Loucy (cell line): ENCODE measurements around the gene HERC5.

Experiments
- H2AFZ ChIP-seq: fragments of 200-600 bp; sonication (generic); 2 replicates; pipeline ENCODE4 v1.6.0; 2016; ENCODE audit warnings: antibody characterized with exemption, mild to moderate bottlenecking, low read length, moderate library complexity
- H3F3A ChIP-seq: fragments of 200-600 bp; 2 replicates; pipeline ENCODE4 v1.6.0; 2016; ENCODE audit warnings: antibody characterized with exemption, low read depth, mild to moderate bottlenecking
- H3K27me3 ChIP-seq: fragments of 200-600 bp; sonication (generic); 2 replicates; pipeline ENCODE4 v1.6.1; 2014; ENCODE audit warnings: low read length, mild to moderate bottlenecking; ENCODE audit not compliant: insufficient read depth, poor library complexity, severe bottlenecking
- H3K36me3 ChIP-seq: fragments of 200-600 bp; sonication (generic); 2 replicates; pipeline ENCODE4 v1.6.1; 2016; ENCODE audit warnings: low read length; ENCODE audit not compliant: insufficient read depth
- H3K4me1 ChIP-seq: fragments of 200-600 bp; sonication (generic); 2 replicates; pipeline ENCODE4 v1.5.1; 2014; ENCODE audit warnings: low read length, mild to moderate bottlenecking; ENCODE audit not compliant: insufficient read depth, poor library complexity, severe bottlenecking
- H3K4me2 ChIP-seq: fragments of 200-600 bp; sonication (generic); 2 replicates; pipeline ENCODE4 v1.6.0; 2014; ENCODE audit warnings: antibody characterized with exemption, low read length, low read depth, mild to moderate bottlenecking; ENCODE audit not compliant: poor library complexity, severe bottlenecking
- H3K4me3 ChIP-seq: fragments of 200-600 bp; sonication (generic); 2 replicates; pipeline ENCODE4 v1.5.1; 2014; ENCODE audit warnings: low read length, mild to moderate bottlenecking, mixed read lengths; ENCODE audit not compliant: poor library complexity, severe bottlenecking
- H3K79me2 ChIP-seq: fragments of 200-600 bp; sonication (generic); 2 replicates; pipeline ENCODE4 v1.6.1; 2014; ENCODE audit warnings: low read length; ENCODE audit not compliant: insufficient read depth
- H3K9ac ChIP-seq: fragments of 200-600 bp; sonication (generic); 2 replicates; pipeline ENCODE4 v1.6.0; 2014; ENCODE audit warnings: mild to moderate bottlenecking, low read depth, low read length, moderate library complexity; ENCODE audit not compliant: poor library complexity, severe bottlenecking
- H3K9me2 ChIP-seq: fragments of 200-600 bp; sonication (generic); replicated peaks from 2 replicates; pipeline ENCODE4 v1.6.1; 2016; ENCODE audit warnings: low read depth, low read length, mixed read lengths
- H3K9me3 ChIP-seq: fragments of 200-600 bp; sonication (generic); 2 replicates; pipeline ENCODE4 v1.6.1; 2014; ENCODE audit warnings: mild to moderate bottlenecking, antibody characterized with exemption, low read length, low read depth; ENCODE audit not compliant: insufficient read depth
- H4K20me1 ChIP-seq: fragments of 200-600 bp; sonication (generic); 2 replicates; pipeline ENCODE4 v1.6.0; 2014; ENCODE audit warnings: antibody characterized with exemption, low read length, mild to moderate bottlenecking; ENCODE audit not compliant: insufficient read depth, poor library complexity, severe bottlenecking
- EZH2phosphoT487 ChIP-seq: fragments of 200-600 bp; IDR thresholded peaks from 2 replicates; pipeline ENCODE4 v1.6.1; 2018; ENCODE audit warnings: antibody characterized with exemption, mild to moderate bottlenecking, moderate library complexity, borderline replicate concordance
- TF ChIP-seq, protein P1 (sequence below): fragments of 200-600 bp; sonication (generic); conservative IDR thresholded peaks from 2 replicates; pipeline ENCODE4 v1.5.1; 2014; ENCODE audit warnings: mild to moderate bottlenecking, antibody characterized with exemption, low read length

HERC5 gene

GRCh38 chr4:88478247-88478646, 21.3 kb downstream of the HERC5 start:
- H3K27me3 ChIP-seq = no peaks in the 10 kb centered on the region
- TF ChIP-seq EZH2phosphoT487 = no peak
- TF ChIP-seq, protein P1, sequence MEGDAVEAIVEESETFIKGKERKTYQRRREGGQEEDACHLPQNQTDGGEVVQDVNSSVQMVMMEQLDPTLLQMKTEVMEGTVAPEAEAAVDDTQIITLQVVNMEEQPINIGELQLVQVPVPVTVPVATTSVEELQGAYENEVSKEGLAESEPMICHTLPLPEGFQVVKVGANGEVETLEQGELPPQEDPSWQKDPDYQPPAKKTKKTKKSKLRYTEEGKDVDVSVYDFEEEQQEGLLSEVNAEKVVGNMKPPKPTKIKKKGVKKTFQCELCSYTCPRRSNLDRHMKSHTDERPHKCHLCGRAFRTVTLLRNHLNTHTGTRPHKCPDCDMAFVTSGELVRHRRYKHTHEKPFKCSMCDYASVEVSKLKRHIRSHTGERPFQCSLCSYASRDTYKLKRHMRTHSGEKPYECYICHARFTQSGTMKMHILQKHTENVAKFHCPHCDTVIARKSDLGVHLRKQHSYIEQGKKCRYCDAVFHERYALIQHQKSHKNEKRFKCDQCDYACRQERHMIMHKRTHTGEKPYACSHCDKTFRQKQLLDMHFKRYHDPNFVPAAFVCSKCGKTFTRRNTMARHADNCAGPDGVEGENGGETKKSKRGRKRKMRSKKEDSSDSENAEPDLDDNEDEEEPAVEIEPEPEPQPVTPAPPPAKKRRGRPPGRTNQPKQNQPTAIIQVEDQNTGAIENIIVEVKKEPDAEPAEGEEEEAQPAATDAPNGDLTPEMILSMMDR = no peak
- H3K9me2 ChIP-seq = no peaks in the 10 kb centered on the region
- no peaks in the 10 kb centered on the region for H3K9me3 ChIP-seq
- no peaks in the 10 kb centered on the region for H4K20me1 ChIP-seq
- H3K36me3 ChIP-seq = peaks cover 5% of the 10 kb centered on the region; the same call in 1 of the 2 replicates
- no peak overlapping the region for H3K4me2 ChIP-seq
- H3K4me1 ChIP-seq = no peaks in the 10 kb centered on the region
- H2AFZ ChIP-seq = no peak overlapping the region
- H3K9ac ChIP-seq = no peak overlapping the region
- H3K4me3 ChIP-seq = no peak overlapping the region
- no peaks in the 10 kb centered on the region for H3F3A ChIP-seq
- no peaks in the 10 kb centered on the region for H3K79me2 ChIP-seq

DNA sequence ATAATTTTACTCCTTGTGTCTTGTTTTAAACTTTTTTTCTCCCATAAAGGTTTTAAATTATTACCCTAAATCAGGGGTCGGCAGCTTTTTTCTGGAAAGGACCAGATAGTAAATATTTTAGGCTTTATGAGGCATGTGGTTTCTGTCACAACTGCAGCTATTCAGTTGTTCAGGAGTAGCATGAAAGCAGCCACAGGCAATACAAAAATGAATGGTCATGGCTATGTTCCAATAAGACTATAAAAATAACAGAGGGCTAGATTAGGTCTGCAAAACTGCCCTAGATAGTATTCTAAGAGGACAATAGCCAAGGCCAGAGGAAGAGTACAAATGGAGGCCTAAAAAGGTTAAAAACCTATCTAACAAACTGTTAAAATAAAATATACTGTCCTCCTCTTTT, 24.6 kb downstream of the HERC5 start:
- TF ChIP-seq, protein P1 = no peak
- TF ChIP-seq EZH2phosphoT487 = no peak
- H3K9me3 ChIP-seq = no peaks in the 10 kb centered on the region
- H3K9me2 ChIP-seq = no peaks in the 10 kb centered on the region
- no peaks in the 10 kb centered on the region for H3K79me2 ChIP-seq
- no peaks in the 10 kb centered on the region for H3K4me1 ChIP-seq
- H3K27me3 ChIP-seq = no peaks in the 10 kb centered on the region
- H3K36me3 ChIP-seq = peaks cover 2% of the 10 kb centered on the region; the same call in 1 of the 2 replicates
- H3K4me3 ChIP-seq = no peak overlapping the region
- H3K4me2 ChIP-seq = no peak overlapping the region
- H3F3A ChIP-seq = no peaks in the 10 kb centered on the region
- H4K20me1 ChIP-seq = no peaks in the 10 kb centered on the region
- H3K9ac ChIP-seq = no peak overlapping the region
- H2AFZ ChIP-seq = no peak overlapping the region

DNA sequence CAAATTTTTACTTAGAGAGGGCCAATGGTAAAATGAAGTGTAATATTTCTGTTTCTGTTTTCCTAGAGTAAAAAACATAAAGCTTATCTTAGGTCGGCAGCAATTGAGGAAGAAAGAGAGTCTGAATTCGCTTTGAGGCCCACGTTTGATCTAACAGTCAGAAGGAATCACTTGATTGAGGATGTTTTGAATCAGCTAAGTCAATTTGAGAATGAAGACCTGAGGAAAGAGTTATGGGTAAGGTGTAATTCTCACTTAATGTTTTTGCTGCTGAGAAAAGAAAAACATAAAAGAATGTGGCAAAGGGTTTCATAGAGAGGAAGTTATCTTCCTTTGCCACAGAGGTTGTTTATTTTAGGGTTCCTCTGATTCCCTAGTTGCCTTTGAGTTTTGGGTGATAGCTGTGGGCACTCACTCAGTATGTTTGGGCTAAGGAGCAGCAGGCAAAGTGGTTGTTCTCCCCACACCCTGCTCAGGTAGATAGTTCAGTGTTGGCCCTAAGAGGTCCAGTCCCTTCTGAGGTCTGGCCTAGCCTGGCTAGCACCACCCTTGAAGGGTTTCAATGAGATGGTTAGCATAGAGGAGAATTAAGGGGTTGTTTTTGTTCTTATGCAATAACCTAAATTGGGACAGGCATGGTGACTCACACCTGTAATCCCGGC, 32.3 kb downstream of the HERC5 start:
- no peak overlapping the region for H3K4me3 ChIP-seq
- H3K79me2 ChIP-seq = no peaks in the 10 kb centered on the region

More for the DNA sequence above, 32.3 kb downstream of the HERC5 start:
- Histone ChIP-seq H3K9ac (no peak overlapping the region), H3K9me3 (no peaks in the 10 kb centered on the region), H3K9me2 (no peaks in the 10 kb centered on the region), H3K36me3 (peaks cover 39% of the 10 kb centered on the region; the same call in 1 of the 2 replicates), H3K4me1 (peaks cover 11% of the 10 kb centered on the region), H4K20me1 (no peaks in the 10 kb centered on the region), H3K4me2 (no peak overlapping the region), H2AFZ (no peak overlapping the region), H3F3A (no peaks in the 10 kb centered on the region), H3K27me3 (no peaks in the 10 kb centered on the region)
- TF ChIP-seq EZH2phosphoT487 = no peak
- TF ChIP-seq, protein P1 = no peak
